WTC11 (cell line): ENCODE results near the gene ERH. TPM values are rescaled to one million over a fixed set of nuclear protein-coding genes. Genes with fewer than 3 reads are reported as not detected.

Source experiments
- ATAC-seq: fragments of 200-7000 bp; cut with Tn5 transposase; 2 replicates; pipeline ENCODE4 v1.10.0; 2021; ENCODE audit warnings: mild to moderate bottlenecking, moderate library complexity
- CTCF ChIA-PET: fragments of 300-600 bp; sonication (Branson Sonifier 250); formaldehyde crosslinking; loops from one replicate; lab custom pipeline; 2021; ENCODE audit warnings: antibody characterized with exemption; lab: Charles Lee
- POLR2A ChIA-PET: fragments of 350-600 bp; sonication (Branson Sonifier 250); formaldehyde crosslinking; loops from one replicate; lab custom pipeline; 2021; ENCODE audit warnings: antibody characterized with exemption; lab: Charles Lee
- DNase-seq: peaks from one replicate; pipeline ENCODE4 v3.0.0; 2021; ENCODE audit warnings: low spot score
- H3K27ac Mint-ChIP-seq: 2 replicates; pipeline ENCODE4 v1.8.0; 2021; ENCODE audit warnings: mixed read lengths
- H3K27me3 Mint-ChIP-seq: 2 replicates; pipeline ENCODE4 v1.8.0; 2021; ENCODE audit warnings: low read depth, mild to moderate bottlenecking, moderate library complexity, mixed read lengths
- H3K36me3 Mint-ChIP-seq: 2 replicates; pipeline ENCODE4 v1.8.0; 2021; ENCODE audit warnings: mixed read lengths
- H3K4me1 Mint-ChIP-seq: 2 replicates; pipeline ENCODE4 v1.8.0; 2022; ENCODE audit warnings: mixed read lengths
- H3K4me3 Mint-ChIP-seq: 2 replicates; pipeline ENCODE4 v1.8.0; 2021; ENCODE audit warnings: mild to moderate bottlenecking, moderate library complexity, mixed read lengths
- H3K9me3 Mint-ChIP-seq: 2 replicates; pipeline ENCODE4 v1.8.0; 2021; ENCODE audit warnings: mixed read lengths
- ATF6 ChIP-seq: sonication (generic); formaldehyde crosslinking; IDR thresholded peaks from 2 replicates; pipeline ENCODE4 v1.8.1; 2023; ENCODE audit warnings: mild to moderate bottlenecking, missing genetic modification reagents
- ELF4 ChIP-seq: sonication (generic); formaldehyde crosslinking; IDR thresholded peaks from 2 replicates; pipeline ENCODE4 v1.8.1; 2022; ENCODE audit warnings: low read depth, mild to moderate bottlenecking, moderate library complexity, missing genetic modification reagents
- GRHL2 ChIP-seq: fragments of 250-450 bp; sonication (Bioruptor Pico); IDR thresholded peaks from 2 replicates; pipeline ENCODE4 v1.8.0; 2022; ENCODE audit warnings: mild to moderate bottlenecking, moderate library complexity; ENCODE audit not compliant: insufficient replicate concordance, severe bottlenecking
- GTF2I ChIP-seq: fragments of 250-450 bp; sonication (Bioruptor Pico); conservative IDR thresholded peaks from 2 replicates; pipeline ENCODE4 v1.4.0; 2021; ENCODE audit warnings: mild to moderate bottlenecking
- HMGA2 ChIP-seq: fragments of 250-450 bp; sonication (Bioruptor Pico); IDR thresholded peaks from 2 replicates; pipeline ENCODE4 v1.4.0; 2021; ENCODE audit warnings: mild to moderate bottlenecking, moderate library complexity
- JAZF1 ChIP-seq: fragments of 250-450 bp; sonication (Bioruptor Pico); IDR thresholded peaks from 2 replicates; pipeline ENCODE4 v1.9.0; 2021; ENCODE audit warnings: moderate library complexity, mild to moderate bottlenecking, inconsistent platforms
- JUN ChIP-seq: sonication (generic); formaldehyde crosslinking; IDR thresholded peaks from 2 replicates; pipeline ENCODE4 v1.8.0; 2023; ENCODE audit warnings: mild to moderate bottlenecking, missing genetic modification reagents
- KAT7 ChIP-seq: sonication (generic); formaldehyde crosslinking; IDR thresholded peaks from 2 replicates; pipeline ENCODE4 v1.8.1; 2023; ENCODE audit warnings: missing genetic modification reagents, mild to moderate bottlenecking, borderline replicate concordance
- NFYB ChIP-seq: sonication (generic); formaldehyde crosslinking; conservative IDR thresholded peaks from 2 replicates; pipeline ENCODE4 v1.8.0; 2022; ENCODE audit warnings: low read depth, missing genetic modification reagents
- NR1H2 ChIP-seq: sonication (generic); formaldehyde crosslinking; IDR thresholded peaks from 2 replicates; pipeline ENCODE4 v1.9.0; 2021; ENCODE audit warnings: mild to moderate bottlenecking, moderate library complexity, missing genetic modification reagents
- NR3C1 ChIP-seq: sonication (generic); formaldehyde crosslinking; conservative IDR thresholded peaks from 2 replicates; pipeline ENCODE4 v1.8.1; 2023; ENCODE audit warnings: low read depth, mild to moderate bottlenecking, missing genetic modification reagents
- OVOL2 ChIP-seq: fragments of 250-450 bp; sonication (Bioruptor Pico); IDR thresholded peaks from 2 replicates; pipeline ENCODE4 v1.9.0; 2021; ENCODE audit warnings: mild to moderate bottlenecking, borderline replicate concordance
- PREB ChIP-seq: sonication (generic); formaldehyde crosslinking; IDR thresholded peaks from 2 replicates; pipeline ENCODE4 v1.8.1; 2022; ENCODE audit warnings: mild to moderate bottlenecking, missing genetic modification reagents, moderate library complexity, borderline replicate concordance
- RELA ChIP-seq: sonication (generic); formaldehyde crosslinking; IDR thresholded peaks from 2 replicates; pipeline ENCODE4 v1.8.1; 2022; ENCODE audit warnings: missing genetic modification reagents, mild to moderate bottlenecking, borderline replicate concordance
- SMAD3 ChIP-seq: sonication (generic); formaldehyde crosslinking; IDR thresholded peaks from 2 replicates; pipeline ENCODE4 v1.8.0; 2022; ENCODE audit warnings: missing genetic modification reagents, mild to moderate bottlenecking, borderline replicate concordance
- TEAD1 ChIP-seq: sonication (generic); formaldehyde crosslinking; IDR thresholded peaks from 2 replicates; pipeline ENCODE4 v1.8.0; 2022; ENCODE audit warnings: mild to moderate bottlenecking, missing genetic modification reagents
- USF1 ChIP-seq: sonication (generic); formaldehyde crosslinking; IDR thresholded peaks from 2 replicates; pipeline ENCODE4 v1.8.0; 2022; ENCODE audit warnings: mild to moderate bottlenecking, missing genetic modification reagents
- ZBTB21 ChIP-seq: sonication (generic); formaldehyde crosslinking; IDR thresholded peaks from 2 replicates; pipeline ENCODE4 v1.8.1; 2023; ENCODE audit warnings: mild to moderate bottlenecking, missing genetic modification reagents, borderline replicate concordance
- ZBTB43 ChIP-seq: sonication (generic); formaldehyde crosslinking; IDR thresholded peaks from 2 replicates; pipeline ENCODE4 v1.8.1; 2023; ENCODE audit warnings: mild to moderate bottlenecking, missing genetic modification reagents
- ZNF121 ChIP-seq: sonication (generic); formaldehyde crosslinking; IDR thresholded peaks from 2 replicates; pipeline ENCODE4 v1.8.0; 2023; ENCODE audit warnings: missing genetic modification reagents
- ZNF219 ChIP-seq: sonication (generic); formaldehyde crosslinking; IDR thresholded peaks from 2 replicates; pipeline ENCODE4 v1.8.0; 2023; ENCODE audit warnings: missing genetic modification reagents, mild to moderate bottlenecking, borderline replicate concordance
- ZNF416 ChIP-seq: fragments of 250-450 bp; sonication (Bioruptor Pico); IDR thresholded peaks from 2 replicates; pipeline ENCODE4 v1.9.0; 2021; ENCODE audit warnings: mild to moderate bottlenecking, inconsistent platforms
- ZNF423 ChIP-seq: fragments of 250-450 bp; sonication (Bioruptor Pico); IDR thresholded peaks from 2 replicates; pipeline ENCODE4 v2.1.2; 2022; ENCODE audit warnings: mild to moderate bottlenecking, moderate library complexity
- ZNF425 ChIP-seq: fragments of 250-450 bp; sonication (Bioruptor Pico); conservative IDR thresholded peaks from 2 replicates; pipeline ENCODE4 v1.9.0; 2021; ENCODE audit warnings: mild to moderate bottlenecking
- total RNA-seq: library from RNA; stranded (reverse); gene quantifications from 3 replicates; pipeline ENCODE4 v1.2.3, GENCODE V29; 2021

Gene ERH
- total RNA-seq, 1 experiment from 2014 or later = 363 TPM

DNA sequence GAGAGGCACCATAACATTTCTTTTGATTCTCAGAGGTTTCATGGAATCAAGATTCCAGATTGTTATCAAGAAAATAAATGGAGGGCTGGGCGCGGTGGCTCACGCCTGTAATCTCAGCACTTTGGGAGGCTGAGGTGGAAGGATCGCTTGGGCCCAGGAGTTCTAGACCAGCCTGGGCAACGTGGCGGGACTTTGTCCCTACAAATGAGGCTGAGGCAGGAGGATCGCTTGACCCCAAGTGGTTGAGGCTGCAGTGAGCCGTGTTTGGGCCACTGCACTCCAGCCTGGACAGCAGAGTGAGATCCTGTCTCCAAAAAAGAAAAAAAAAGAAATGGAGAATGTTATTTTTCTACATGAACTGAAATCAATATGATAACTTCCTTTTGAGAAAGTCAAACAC is 1.7 kb upstream of the ERH start:
- H3K36me3 Mint-ChIP-seq = peaks cover 24% of the 10 kb centered on the region
- ATAC-seq = no peak
- no peak overlapping the region for H3K27ac Mint-ChIP-seq
- peaks cover 33% of the 10 kb centered on the region for H3K4me1 Mint-ChIP-seq
- ChIA-PET POLR2A (no interaction called here), CTCF (no interaction called here)
- H3K27me3 Mint-ChIP-seq = no peaks in the 10 kb centered on the region
- H3K4me3 Mint-ChIP-seq = peak overlapping the region; percentile 94
- TF ChIP-seq OVOL2 (CRISPR knock-in tag) (no peak), NR3C1 (CRISPR knock-in tag) (no peak), NR1H2 (CRISPR knock-in tag) (no peak), ZNF423 (CRISPR knock-in tag) (no peak), SMAD3 (CRISPR knock-in tag) (no peak), ZNF416 (CRISPR knock-in tag) (no peak), JUN (CRISPR knock-in tag) (no peak), ZNF121 (CRISPR knock-in tag) (peak; percentile 70; the same call in 1 of the 2 replicates), GTF2I (CRISPR knock-in tag) (0 out of 2 replicates have a peak, but pooled peaks have one; percentile 49), PREB (no peak)
- DNase-seq = no peak
- no peaks in the 10 kb centered on the region for H3K9me3 Mint-ChIP-seq

- Mint-ChIP-seq H3K4me1 (peaks cover 33% of the 10 kb centered on the region), H3K27me3 (no peaks in the 10 kb centered on the region), H3K9me3 (no peaks in the 10 kb centered on the region), H3K4me3 (peak overlapping the region; percentile 94)
- no peak for DNase-seq
- POLR2A ChIA-PET = interaction anchor here (1.2 to 1.5 kb wide), 2 partner anchors 60 to 139 kb away, joined by 4 read pairs; partner anchors contain the start of gene GALNT16
- no peak for TF ChIP-seq TEAD1
- no peak for TF ChIP-seq RELA
- no peak for TF ChIP-seq ZBTB21
- no peak for TF ChIP-seq NR1H2 (CRISPR knock-in tag)
- TF ChIP-seq USF1 (CRISPR knock-in tag) = no peak
- no peak for TF ChIP-seq KAT7 (CRISPR knock-in tag)
- TF ChIP-seq GRHL2 (CRISPR knock-in tag) = no peak
- TF ChIP-seq, all 79 proteins: peak for 0
- peaks cover 32% of the 10 kb centered on the region for H3K36me3 Mint-ChIP-seq
- ATAC-seq = peak; percentile 42
- CTCF ChIA-PET = interaction anchor here (1.0 to 1.6 kb wide), 3 partner anchors 19 to 149 kb away, joined by 3 read pairs; no protein-coding TSS in a partner anchor
- peak overlapping the region; percentile 100 for H3K27ac Mint-ChIP-seq
These were observed 715 bp upstream of the ERH start for GRCh38 chr14:69398818-69399210.

GRCh38 chr14:69395929-69396328 is 2.2 kb downstream of the ERH start:
- H3K27me3 Mint-ChIP-seq = no peaks in the 10 kb centered on the region
- ATAC-seq = no peak
- ChIA-PET CTCF (interaction anchor here (0.9 kb wide), 1 partner anchor 63 kb away, joined by 3 read pairs; no protein-coding TSS in a partner anchor), POLR2A (no interaction called here)
- H3K4me1 Mint-ChIP-seq = peaks cover 44% of the 10 kb centered on the region
- no peak overlapping the region for H3K27ac Mint-ChIP-seq
- peaks cover 59% of the 10 kb centered on the region for H3K36me3 Mint-ChIP-seq
- no peak for DNase-seq
- H3K4me3 Mint-ChIP-seq = peak overlapping the region; percentile 32
- no peaks in the 10 kb centered on the region for H3K9me3 Mint-ChIP-seq
- TF ChIP-seq ZBTB43 (CRISPR knock-in tag) (no peak), ZNF423 (CRISPR knock-in tag) (no peak), JAZF1 (CRISPR knock-in tag) (no peak), ZNF425 (CRISPR knock-in tag) (no peak), ELF4 (CRISPR knock-in tag) (no peak), HMGA2 (CRISPR knock-in tag) (no peak), ATF6 (CRISPR knock-in tag) (no peak), ZNF219 (CRISPR knock-in tag) (no peak), ZNF416 (CRISPR knock-in tag) (no peak), NFYB (CRISPR knock-in tag) (no peak)
